GM18519 (cell line): ENCODE measurements around the gene PRTFDC1.

Experiments
- ATAC-seq: cut with Tn5 transposase; IDR thresholded peaks from one replicate; pipeline ENCODE4 v1.9.1; 2021; ENCODE audit warnings: mild to moderate bottlenecking, moderate library complexity; ENCODE audit not compliant: unreplicated experiment, low FRiP score

The PRTFDC1 gene

DNA sequence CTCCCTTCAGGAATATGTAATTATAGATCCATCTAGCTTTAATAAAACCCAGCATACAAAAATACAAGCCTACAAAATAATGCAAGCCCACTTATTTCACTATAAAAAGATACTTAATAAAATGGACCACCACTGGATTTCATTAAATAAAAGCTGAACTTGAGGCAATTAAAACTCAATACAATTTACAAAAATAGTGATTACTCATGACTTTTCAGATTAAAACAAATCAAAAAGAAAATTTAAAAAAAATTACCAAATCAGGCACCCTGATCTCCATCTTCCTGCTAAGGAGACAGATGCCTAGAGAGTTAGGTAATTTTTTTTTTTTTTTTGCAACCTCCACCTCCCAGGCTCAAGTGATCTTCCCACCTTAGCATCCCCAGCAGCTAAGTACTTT lies 41.8 kb downstream of the PRTFDC1 start:
- no peak for ATAC-seq

DNA sequence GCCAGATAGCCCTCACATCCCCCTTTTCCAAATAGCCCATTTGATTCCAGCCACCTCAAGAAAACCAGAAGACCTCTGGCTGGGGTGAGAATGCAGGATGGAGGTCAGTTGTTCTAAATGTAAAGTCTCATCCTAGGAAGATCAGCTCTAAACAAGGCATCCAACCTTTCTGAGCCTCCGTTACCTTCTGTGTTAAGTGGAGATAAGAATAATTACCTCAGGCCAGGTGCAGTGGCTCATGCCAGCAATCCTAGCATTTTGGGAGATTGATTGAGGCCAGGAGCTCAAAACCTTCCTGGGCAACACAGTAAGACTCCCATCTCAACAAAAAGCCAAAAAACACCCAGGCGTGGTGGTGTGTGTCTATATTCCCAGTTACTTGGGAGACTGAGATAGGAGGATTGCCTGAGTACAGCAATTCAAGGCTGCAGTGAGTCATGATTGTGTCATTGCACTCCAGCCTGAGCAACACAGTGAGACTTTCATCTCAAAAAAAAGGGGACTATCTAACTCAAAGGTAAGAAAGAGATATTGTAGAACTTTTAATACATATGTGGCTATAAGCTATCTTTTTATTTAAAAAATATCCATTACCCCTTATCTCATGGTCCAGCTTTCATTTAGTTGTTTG lies 43.5 kb downstream of the PRTFDC1 start:
- no peak for ATAC-seq

DNA sequence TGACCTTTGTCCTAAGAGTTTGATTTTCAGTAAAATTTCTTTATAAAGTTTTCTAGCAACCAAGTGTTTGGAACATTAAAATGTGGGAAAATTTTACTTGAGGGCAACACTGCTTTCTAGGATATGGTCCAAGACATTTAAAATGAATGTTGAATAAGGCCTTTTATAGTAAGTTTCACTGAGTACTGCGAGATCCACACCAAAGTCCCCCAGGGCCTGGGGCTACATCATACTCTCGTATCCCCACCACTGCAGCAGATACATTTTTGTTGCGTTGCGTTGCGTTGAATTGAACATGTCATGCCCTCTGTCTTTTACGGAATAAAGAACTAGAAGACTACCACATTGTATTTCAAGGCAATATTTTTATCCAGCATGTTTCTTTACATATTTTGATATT lies 44.5 kb downstream of the PRTFDC1 start:
- ATAC-seq: no peak

DNA sequence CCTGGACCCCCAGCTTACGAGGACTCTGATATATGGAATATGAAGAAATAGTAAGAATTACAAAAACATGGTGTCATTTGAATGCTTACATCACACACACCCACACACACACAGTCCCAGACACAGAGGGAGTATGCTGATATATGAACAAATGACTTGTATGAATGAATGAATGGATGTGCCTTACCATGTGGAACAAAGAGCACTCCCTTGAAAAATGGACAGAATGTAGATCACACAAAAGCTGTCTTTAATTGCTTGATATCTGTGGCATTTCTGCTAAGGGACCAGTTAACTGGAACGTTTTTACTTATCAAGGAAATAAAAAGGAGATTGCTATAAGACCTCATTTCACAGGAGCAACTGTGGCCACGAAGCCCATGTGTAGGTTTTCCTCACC lies 46.0 kb downstream of the PRTFDC1 start:
- no peak for ATAC-seq

DNA sequence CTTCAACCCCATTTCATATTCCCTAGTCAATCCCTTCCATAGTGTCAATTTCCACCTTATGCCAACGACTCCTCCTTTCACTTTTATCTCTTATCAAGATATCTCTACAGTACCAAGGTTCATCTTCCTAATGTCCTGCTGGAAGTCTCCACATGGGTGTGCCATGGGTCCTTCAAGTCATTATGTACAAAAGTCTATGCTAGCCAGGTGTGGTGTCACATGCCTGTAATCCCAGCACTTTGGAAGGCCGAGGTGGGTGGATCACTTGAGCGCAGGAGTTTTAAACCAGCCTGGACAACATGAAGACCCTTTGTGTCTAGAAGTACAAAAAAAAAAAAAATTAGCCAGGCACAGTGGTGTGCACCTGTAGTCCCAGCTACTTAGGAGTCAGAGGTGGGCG lies 47.6 kb downstream of the PRTFDC1 start:
- no peak for ATAC-seq

DNA sequence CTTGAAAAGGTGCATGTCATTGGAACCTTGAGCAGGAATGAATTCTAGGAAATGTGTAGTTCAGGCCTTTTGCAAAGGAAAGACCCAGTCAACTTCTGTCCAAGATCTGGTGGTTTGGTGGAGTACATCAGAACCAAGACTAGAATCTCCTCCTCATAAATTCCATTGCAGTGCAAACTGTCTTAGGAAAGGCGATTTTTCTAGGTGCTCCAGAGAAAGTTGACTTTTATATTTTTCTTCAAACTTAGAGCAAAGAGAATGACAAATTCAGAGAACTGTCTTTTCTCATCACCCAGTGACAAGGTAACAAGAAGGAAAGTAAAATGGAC lies 50.0 kb downstream of the PRTFDC1 start:
- ATAC-seq: no peak

DNA sequence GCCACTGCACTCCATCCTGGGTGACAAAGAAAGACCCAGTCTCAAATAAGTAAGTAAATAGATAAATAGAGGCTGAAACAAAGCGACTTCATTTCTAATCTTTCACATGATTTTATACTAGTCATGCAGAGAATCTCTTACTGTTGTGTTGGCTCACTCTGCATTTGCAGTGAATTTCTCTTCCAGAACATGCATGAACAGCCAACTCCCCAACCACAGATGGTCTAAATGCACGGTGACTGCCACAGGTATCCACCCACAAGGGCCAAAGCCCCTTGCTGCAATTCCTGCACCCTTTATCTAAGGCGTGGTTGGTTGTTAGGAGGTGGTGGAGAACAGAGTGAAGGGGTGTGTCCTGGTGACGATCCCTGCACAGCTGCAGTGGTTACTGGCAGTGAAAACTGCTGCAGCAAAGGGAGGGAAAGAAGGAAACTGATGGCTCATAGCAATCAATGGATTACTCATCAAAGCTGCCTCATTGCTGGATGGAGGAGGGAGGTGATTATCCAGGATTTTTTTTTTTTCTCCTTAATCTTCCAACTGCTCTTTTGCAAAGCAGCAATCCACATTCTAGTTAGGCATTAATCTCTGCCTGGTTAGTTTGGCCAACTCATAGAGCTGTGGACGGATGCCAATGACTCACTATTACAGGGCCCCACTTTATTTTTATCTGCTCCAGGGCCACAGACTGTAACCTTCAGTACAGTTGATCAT lies 50.6 kb downstream of the PRTFDC1 start:
- no peak for ATAC-seq

DNA sequence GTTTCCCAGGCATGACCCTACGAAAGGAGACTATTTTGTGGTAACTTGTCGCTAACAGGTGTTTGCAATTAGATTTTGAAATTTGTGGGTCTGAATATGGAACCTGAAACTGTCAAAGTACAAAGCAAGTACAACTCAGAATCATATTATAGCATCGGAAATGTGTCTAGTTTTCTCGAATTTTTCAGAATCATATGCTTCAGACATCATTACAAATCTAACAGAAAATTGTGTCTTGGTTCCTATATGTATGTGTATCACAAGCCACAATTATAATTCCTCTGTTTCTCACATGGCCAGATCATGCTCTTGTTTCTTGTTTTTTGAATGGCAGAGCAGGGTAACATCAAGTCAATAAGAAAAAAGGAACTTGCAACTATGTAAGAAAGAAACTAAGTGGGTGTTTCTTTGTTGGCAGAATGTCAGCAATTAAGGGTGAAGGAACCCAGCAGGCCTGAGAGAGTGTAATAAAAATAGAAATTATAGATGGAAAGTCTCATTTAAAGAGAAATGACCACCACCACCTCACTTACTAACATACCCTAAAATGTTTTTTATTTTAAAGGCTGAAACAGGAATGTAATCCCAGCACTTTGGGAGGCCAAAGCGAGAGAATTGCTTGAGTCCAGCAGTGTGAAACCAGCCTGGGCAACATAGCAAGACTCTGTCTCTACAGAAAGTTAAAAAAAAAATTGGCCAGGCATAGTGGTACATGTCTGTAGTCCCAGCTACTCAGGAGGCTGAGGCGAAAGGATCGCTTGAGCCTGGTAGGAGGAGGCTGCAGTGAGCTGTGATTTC lies 51.3 kb downstream of the PRTFDC1 start:
- peak; percentile 82 for ATAC-seq

DNA sequence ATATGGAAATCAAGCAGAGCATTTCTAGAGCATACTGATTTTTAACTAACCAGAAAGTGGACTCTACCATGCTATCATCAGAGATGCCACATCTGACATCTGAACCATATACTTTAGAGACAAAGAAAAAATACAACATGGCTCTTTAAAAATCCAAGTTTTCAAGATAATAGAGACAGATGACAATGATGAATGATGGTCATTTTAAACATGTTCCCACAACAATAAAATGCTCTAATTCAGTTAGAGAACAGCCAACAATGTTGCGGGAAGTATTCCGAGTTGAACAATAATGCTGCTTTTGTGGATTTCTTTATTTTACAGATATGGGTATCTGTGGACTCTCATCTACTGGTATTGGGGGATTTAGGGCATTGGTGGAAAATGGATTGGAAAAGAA lies 52.8 kb downstream of the PRTFDC1 start:
- ATAC-seq: no peak

DNA sequence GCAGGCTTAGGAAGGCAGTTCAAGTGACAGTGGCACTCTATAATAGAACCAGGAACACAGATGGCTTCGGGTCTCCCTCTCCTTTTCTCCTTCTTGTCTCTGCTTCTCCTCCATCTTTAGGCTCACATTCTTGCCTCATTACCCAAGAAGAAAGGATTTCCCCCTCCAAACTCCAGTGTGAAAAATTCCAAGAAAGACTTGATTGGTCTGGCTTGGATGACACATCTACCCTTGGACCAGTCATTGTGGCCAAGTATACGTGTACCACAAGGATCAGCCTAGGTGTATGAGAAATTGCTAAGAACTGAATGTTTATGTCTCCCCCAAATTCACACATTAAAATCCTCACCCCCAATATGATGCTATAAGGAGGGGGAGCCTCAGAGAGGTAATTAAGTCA lies 53.9 kb downstream of the PRTFDC1 start:
- no peak for ATAC-seq

DNA sequence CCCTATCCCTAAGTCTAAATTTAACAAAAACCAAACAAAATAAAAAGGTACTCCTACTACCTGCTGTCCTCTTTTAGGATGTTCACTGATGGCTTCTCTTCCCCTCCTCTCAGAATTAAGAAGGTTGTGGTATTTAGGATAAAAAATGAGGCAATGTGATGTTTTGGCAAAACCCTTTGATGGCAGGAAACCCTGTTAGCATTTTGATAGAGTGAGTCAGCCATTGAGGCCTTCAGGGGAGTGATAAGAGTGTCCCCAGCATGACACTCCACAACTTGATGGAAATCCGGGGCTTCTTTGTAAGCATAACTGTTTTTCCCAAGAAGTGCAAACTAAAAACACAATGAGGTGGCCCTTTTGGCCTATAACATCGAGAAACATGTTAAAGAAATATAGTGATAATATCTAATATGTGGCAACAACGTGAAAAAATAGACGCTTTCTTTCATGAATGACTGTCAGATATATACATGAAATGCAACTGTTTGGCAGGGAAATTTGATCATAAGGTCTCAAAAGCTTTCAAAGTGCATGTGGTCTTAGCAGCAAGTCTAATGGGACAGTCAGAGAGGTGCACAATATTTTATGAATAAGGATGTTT lies 55.0 kb downstream of the PRTFDC1 start:
- no peak for ATAC-seq

DNA sequence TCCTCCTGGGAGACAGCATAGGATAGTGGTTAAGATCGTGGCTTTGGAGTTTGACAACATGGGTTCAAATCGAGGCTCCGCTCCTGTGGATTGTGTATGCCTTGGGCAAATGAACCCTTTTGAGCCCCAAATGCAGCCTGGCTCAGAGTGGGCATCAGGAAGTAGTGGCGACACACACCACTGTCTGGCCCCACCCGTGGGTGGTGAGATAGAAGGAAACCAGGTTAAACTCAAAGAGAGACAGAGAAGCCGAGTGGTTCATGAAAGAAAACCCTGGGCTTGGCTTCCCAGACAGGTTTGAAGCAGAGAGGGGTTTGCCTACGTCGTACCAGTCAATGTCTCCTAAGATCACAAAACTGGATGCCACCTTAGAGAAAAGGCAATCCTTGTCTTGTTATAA lies 57.7 kb downstream of the PRTFDC1 start:
- no peak for ATAC-seq

DNA sequence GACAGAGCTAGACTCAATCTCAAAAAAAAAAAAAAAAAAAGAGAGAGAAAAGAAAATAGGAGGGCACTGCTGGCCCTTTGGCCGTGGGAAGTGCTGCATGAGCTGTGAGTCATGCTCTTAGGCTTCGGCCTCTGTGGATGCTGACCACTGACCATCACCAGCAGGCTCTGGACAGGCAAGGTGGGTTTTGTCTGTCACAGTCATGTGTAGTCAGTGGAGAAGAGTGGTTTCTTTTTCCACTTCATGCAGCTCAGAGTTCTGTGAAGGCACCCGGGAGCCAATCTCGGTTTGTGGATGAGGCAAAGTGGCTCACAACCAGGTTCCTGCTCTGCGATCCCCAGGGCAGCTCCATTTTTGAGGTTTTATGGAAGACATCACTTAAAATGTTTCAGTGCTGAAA lies 58.1 kb downstream of the PRTFDC1 start:
- no peak for ATAC-seq

DNA sequence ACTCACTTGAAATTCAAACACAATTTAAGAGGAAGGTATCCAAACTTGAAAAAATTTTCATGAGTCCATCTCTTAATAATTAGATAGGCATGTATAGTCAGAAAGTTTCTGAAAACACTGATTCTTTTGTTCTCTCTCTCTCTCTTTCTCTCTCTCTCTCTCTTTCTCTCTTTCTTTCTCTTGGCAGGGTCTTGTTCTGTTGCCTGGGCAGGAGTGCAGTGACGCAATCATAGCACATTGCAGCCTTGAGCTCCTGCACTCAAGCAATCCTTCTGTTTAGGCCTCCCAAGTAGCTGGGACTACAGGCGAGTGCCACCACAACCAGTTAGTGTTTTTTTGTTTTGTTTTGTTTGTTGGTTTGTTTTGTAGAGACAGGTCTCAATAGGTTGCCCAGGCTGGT lies 59.3 kb downstream of the PRTFDC1 start:
- no peak for ATAC-seq

DNA sequence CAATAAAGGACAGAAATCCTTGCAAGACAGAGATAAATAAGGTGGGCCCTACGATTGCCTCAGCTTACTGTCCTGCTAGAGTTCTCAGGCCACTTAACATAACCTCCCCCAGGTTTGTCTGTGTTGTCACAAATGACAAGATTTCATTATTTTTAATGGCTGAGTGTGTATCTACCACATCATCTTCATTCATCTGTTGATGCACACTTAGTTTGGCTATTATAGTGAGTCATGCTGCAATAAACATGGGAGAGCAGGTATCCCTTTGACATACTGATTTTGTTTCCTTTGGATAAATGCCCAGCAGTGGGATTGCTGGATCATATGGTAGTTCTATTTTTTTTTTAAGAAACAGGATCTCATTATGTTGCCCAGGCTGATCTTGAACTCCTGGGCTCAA lies 60.6 kb downstream of the PRTFDC1 start:
- no peak for ATAC-seq

DNA sequence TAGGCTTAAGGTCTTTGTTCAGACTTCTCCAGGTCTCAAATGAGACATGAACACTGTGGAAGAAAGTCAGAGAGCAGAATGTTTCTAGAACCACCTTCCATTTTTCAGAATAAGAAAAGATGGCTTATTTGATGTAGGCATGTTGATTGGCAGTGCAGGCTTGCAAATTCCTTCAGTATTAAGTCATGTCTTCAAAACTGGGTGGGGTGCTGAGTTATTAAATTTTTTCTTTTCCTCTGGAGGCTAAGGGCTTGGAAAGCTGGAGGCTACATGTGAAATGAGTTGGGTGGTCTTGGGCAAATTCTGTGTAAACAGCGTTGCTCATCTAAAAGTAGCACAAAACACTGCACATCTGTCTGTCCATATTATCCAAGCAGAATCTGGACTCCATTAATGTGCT lies 62.8 kb downstream of the PRTFDC1 start:
- no peak for ATAC-seq

DNA sequence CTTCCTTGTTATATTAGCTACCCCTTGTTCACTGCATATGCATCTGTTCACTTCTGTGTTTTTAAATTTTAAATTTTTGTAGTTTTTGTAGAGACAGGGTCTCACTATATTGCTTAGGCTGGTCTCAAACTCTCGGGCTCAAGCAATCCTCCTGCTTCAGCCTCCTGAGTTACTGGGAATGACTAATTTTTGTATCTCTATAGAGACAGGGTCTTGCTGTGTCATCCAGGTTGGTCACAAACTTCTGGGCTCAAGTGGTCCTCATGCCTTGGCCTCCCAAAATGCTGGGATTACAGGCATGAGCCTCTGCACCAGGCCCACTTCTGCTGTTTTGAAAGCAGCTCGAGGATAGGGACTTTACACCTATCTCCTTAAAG lies 64.6 kb downstream of the PRTFDC1 start:
- peak; percentile 4 for ATAC-seq

DNA sequence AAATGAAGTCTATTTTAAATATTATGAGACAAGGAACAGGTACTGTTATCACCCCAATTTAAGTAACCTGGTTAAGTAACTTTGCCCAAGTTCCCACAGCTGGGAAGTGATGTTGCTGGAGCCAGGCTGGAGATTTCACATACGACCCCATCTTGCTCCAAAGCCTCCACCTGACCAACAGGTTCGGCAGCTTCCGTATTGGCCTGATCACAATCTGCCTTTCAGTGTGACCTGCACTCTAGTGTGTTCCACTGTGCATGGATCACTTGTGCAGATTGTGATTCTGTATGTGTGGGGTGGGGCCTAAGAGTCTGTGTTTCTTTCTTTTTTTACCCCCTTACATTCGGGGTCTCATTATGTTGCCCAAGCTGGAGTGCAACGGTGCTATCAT lies 66.1 kb downstream of the PRTFDC1 start:
- no peak for ATAC-seq

DNA sequence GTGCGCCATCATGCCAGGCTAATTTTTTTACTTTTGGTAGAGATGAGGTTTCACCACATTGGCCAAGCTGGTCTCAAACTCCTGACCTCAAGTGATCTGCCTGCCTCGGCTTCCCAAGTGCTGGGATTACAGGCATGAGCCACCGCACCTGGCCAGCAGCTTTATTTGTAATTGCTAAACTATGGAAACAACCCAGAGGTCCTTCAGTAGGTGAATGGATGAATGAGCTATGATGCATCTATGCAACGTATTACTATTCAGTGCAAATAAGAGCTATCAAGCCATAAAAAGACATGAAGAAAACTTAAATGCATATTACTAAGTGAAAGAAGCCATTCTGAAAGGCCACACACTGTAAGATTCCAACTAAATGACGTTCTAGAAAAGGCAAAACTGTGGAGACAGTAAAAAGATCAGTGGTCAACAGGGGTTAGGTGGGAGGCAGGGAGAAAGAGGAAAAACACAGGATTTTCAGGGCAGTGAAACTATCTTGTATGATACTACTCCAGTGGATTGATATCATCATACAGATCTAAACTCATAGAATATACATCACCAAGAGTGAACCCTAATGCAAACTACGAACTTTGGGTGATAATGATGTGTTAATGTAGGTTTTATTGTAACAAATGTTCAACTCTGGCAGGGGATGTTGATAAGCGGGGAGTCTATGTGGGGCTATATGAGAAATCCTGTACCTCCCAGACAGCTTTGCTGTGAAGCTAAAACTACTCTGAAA lies 66.7 kb downstream of the PRTFDC1 start:
- no peak for ATAC-seq

DNA sequence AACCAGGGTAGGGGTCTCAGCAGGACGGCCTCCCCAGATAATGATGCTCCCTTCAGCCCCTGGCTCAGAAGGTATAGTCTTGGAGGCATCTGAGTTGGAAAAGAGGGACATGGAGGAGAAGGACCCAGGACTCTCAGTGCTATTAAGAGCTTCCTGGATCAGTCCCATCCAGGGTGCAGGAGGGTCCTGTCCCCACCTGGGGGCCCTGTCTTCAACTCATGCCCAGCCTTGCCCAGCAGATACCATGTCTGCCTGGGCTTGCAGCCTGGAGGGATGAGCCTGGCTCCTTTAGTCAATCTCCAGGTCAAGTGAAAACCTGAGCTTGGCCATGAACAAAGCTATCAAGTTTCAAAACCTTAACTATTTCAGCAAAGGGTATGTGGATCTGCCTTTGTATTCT lies 67.6 kb downstream of the PRTFDC1 start:
- no peak for ATAC-seq

DNA sequence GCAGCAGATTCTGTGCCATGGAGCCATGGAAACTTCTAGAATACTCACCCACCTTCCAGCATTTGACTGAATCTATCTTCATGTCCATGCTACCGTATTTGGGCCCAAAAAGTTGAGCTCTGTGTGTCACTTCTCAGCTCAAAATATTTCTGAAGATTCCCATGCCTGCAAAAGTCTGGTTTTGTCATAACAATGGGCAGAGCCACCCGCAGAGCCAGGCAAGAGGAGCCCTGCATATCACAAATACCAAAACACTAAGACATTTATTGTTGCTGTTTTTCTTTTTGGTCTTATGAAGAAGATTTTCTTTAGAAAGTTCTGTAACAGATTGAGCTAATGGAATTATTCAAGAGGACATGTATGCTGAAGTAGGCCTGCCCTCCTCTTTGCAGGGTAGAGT lies 68.1 kb downstream of the PRTFDC1 start:
- ATAC-seq: no peak
